ENCODE data around the gene RNASEH2B.
A peak's percentile ranks its signal among the peaks of the same experiment; 100 is the strongest.

RNASEH2B gene

DNA sequence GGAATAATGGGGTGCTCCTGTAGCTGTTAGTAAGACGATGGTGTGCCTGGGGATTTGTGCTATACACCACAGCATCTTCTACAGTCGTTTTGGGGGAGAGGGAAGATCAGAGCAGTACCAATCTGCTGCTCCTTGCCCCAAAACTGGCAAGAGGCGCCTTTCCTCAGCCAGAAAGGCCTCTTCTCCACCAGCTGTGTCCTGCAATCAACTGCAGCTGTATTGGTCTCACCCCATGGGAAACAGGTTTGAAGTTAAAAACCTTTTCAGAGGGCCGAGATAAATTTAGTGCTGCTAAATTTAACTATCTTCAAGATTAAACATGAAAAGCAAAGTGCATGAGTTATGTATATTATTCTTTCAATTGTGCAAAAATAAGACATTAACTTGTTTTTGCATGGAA, 1.2 kb upstream of the RNASEH2B start:
- DNase-seq = no peak

DNA sequence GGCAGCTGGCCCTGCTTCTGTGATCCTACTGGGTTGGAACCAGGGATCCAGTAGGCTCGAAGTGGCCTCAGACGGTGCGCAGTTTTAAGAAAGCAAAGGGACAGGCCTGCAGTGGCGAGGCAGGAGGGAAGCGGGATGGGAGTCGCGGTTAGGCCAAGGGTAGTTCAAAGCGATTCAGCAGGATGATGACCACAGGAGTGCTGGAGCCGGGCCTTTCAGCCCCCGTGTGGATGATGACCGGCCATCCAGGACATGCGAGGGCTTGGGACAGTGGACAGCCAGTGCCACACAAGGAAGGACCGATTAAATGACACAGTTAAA, 854 bp downstream of the RNASEH2B start:
- DNase-seq = no peak

DNA sequence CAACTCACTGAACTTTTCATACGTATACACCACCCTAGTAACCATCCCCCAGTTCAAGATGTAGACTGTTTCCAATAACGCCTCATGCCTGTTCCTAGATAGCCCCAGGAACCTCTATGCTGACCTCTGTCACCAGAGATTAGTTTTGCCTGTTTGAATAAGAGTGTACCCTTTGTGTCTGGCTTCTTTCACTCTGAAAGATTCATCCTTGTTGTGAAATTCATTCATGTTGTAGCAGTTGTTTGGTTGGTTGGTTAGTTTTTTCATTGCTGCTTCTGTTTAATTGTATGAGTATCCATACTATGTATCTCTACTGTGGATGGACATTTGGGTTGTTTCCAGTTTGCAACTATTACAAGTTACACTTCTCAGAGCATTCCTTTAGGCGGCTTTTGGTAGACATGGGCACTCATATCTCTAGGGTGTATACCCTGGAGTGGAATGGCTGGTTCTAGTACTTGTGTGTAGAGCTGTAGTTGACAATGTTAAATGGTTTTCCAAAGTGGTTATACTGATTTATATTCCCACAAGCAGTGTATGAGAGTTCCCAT, 1.6 kb downstream of the RNASEH2B start:
- DNase-seq = no peak

DNA sequence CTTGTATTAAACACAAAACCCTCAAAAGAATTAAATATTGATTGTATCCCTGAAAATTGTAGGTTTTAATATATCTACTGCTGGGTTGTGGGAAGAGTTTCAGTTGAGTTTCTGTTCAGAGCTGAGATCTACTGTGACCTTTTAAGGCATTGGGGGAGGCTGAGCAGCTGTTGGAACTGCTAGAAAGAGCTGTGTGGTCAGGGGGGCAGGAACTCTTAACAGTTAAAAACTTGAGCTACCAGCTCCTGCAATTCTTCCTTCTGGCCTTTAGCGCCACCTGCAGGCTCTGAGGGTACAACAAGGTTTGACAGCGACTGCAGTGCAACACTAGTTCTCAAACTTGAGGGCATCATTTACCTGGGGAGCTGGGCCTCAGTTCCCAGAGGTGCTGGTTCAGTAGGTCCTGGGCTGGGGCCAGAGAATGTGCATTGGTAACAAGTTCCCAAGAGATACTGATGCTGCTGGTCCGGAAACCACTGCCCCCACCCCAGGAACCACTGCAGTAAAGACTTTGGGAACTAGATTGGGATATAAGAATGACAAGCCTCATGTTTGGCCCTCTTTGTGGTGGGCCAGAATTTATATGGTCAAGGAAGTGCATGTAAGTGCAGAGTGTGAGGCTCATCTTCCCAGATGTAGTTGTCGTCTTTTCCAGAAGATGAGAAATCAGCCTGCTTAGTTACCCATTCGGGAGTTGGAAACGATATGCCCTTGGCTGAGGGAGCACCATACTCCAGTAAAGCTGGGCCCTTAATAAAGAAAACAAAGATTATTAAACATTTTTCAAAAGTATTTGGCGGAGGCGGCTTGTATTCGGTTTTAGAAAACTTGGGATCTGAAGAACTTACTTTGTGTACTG, 2.6 kb downstream of the RNASEH2B start:
- peak; percentile 91 for DNase-seq

DNA sequence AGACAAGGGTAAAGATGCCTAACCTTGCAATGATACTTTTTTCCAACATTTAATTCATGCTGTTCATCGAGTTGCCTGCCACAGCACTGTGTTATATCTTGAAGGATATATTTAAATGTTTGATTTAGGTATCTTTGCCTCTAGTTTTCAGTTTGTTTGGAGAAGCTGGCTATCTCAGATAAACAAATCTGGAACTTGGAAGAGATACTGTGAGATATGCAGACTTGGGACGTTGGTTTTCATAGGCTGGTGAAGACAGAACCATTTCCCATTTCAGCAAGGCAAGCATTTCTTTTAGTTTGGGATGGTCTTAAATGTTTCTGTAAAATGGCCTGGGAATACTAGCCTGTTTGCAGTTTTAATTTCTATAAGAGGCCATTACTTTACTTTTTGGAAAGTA, 3.3 kb downstream of the RNASEH2B start:
- DNase-seq = no peak

DNA sequence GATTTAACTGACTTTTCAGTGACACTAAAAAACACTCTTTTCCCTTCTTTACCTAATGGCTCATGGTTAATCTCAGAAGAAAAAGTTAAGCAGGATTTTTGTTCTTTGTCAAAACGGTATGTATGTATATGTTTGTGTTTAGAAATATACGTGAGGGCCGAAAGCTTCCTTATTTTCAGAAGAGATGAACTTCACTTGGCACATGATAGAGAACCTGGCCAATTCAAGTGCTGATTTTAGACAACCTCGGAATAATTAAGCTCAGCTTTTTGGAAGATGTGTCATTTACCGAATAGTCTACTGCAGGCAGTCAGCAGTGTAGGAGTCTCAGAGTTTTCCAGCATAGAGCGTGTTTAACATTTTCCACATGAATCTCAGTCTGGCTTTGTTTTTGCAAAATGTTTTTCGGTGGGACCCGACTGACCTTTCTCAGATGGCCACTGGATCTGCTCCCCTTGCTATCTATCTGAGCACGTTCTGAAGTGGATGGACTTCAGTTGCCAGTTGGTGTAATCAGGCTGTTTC, 4.6 kb downstream of the RNASEH2B start:
- no peak for DNase-seq

DNA sequence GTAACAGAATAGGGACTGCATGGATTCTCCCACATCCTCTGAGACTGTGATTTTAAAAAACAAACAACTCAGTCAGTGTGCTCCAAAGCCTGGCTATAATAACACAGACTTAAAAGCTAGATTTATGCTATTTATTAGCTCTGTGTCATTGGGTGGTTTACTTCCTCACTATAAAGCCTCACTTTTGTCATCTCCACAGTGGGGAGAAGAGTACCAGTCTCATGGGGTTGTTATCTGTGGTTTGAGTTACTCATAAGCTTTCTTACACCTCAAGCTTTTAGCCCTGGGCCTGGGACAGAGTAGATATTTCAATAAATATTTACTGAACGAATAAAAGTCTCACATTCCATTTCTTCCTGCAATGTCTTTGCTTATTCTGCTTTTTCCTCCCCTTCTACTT, 5.3 kb downstream of the RNASEH2B start:
- no peak for DNase-seq

DNA sequence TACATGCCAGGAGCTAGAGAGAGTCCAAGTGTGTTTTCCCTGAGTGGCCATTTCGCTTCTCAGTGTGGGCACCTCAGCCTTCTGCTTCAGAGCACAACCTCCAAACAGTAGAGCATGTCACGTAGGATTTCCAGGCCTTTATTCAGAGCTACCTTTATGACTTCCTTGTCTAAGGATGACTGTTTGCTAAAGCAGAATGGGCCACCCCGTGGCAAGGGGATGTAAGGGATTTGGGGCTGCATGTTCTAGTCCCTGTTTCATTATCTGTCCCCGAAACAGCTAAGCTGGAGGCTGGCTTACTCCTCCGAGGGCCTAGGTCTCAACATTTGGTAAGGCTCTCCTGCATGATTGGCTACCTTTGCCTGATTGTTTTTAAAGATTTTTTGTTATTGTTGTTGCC, 6.0 kb downstream of the RNASEH2B start:
- no peak for DNase-seq

DNA sequence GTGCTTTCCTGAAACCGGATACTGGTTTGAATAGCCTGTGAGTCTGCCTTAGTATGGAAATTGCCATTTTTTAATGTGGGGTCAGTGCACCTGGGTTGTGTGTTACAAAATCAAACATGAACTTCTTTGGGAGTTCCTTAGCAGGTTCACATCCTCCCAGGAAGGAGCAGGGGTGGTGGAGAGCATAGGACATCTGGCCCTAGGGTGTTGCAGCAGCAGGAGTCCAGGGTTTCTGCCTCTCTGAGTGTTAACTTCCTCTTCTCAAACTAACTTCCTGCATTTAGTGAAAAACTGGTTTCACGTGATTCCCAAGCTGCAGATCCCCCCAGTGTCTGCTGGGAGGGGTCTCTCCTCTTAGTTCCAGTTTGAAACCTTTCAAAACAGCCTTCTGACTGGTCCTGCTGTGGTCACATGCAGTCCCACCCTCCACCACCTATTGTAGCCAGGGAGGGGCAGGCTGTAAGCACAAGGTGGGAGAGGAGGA, 7.2 kb downstream of the RNASEH2B start:
- DNase-seq = no peak

DNA sequence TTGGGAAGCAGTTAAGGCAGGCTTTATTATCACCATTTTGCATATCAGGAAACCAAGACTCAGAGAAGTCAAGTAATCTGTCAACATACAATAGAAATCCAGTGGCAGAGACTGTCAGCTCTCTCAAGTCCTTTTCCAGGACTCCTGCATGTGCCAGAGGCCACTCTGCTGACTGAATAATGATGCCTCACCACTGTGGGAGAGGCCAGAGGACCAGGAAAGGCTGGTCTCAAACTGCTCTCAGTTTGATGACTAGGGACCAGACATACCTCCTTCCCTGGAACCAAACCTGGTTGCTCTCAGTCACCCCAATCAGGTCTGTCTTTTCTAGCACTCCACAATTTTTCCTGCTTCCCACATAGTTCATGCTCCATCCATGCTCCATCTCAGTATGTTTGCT, 8.0 kb downstream of the RNASEH2B start:
- DNase-seq = no peak

DNA sequence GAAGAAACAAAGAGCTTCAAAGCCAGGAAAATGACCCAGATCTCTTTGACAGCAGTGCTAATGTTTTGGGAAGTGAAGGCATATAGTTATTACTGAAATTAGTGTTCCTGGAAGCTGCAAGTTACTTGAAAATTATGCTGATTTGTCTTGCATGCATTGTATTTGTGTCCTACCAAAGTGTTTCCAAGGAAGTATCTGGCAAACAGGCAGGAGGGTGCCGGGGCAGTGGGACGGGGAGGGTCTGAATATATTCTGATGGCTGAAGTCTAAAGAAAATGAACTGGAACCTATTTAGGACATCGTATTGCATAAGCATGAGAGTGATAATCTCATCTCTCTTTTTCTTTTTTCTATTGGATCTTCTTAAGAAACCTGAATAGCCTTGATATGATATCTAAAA, 9.0 kb downstream of the RNASEH2B start:
- DNase-seq = no peak

DNA sequence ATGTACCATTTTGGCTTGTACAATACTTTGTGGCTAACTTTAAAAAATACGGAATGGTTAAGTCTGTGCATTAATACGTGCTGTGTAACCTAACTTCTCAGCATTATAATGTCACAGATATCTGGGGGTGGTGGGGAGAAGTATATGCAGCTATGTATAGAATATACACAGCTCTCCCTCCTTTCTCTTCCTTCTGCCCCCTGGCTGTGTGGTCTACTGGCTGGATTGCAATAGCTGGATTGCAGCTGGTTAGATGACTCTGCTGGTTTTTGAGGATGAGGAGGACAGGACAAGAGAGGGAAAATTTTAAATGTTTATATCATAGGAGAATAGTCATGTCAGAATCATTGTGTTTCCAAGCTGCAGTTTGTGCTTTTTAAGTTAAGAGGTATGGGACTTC, 9.7 kb downstream of the RNASEH2B start:
- no peak for DNase-seq

DNA sequence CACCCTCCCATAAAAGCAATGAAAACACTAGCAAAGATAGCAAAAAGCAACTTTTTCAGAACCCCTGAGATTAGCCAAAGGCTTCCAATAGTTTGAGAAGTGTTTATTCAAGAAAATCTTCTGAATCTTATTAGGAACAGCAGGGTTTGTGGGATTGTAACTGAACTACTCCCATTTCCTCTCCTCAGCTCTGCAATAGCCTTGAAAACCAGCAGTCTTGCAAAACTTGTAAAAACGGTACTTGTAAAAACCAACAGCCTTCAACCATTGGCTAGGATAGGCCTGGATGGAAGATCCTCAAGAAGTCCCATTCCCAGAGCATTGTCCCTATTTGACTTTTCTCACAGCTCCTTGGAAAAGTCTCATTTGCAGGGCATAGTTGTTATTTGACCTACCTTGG, 12.1 kb downstream of the RNASEH2B start:
- DNase-seq = no peak

DNA sequence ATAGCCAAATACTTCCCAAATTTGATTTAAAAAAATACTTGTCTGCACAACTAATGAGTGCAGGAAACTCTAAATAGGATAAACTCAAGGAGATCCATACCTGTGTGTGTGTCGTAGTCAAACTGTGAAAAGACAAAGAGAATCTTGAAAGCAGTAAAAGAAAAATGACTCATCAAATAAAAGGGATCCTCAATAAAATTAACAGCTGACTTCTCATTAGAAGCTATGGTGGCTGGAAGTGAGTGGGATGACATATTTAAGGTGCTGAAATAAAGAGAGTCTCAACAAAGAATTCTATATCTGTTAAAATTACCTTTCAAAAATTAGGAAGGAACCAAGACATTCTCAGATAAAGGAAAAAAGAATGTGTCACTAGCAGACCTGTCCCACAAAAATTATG, 13.7 kb downstream of the RNASEH2B start:
- DNase-seq = no peak

DNA sequence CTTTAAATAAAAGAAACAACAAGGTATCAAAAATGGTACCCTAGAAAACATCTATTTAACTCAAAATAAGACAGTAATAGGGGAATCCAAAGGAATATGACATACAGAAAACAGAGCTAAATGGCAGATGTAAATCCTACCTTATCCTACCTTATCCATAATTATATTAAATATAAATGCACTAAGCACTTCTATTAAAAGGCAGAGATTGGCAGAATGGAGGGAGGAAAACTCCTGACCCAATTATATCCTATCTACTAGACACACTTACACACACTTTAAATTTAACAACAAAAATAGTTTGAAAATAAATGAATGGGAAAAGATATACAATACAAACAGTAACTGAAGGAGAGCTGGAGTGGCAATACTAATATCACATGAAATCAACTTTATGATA, 14.4 kb downstream of the RNASEH2B start:
- DNase-seq = no peak

DNA sequence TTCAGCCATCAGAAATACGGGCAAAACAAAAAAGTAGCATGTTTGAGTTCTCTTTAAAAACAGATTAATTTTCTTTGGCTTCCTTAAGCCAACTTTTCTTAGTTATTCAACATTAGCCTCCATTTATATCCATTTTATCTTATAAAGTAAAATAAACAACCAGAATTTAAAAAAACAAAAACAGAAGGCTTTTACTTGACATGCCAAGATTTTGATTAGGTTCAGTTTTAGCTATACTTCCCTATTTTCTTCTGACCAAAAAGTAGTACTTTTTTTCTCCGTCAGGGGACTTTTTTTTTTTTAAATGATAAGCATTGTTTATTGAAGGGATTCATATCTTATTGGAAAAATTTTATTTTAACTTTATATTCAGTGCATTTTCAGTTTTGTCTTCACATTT, 18.1 kb downstream of the RNASEH2B start:
- DNase-seq = no peak

DNA sequence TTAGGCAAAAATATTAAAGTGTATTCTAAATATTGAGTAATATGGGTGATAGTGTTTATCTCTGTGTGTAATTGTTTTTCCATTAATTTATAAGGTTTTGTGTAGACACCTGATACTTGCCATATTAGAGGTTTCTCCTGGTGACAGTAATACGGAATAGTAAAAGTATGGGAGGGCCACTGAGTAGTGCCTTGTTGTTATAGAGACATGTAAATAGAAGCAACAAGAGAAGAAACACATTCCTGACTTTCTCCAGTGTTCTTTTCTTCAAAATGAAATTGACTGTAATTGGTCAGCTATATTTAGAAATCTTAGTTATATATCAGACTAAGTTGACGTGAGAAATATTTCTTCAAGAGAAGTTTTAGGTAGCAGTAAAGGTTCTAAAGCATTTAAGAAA, 18.5 kb downstream of the RNASEH2B start:
- DNase-seq = no peak

DNA sequence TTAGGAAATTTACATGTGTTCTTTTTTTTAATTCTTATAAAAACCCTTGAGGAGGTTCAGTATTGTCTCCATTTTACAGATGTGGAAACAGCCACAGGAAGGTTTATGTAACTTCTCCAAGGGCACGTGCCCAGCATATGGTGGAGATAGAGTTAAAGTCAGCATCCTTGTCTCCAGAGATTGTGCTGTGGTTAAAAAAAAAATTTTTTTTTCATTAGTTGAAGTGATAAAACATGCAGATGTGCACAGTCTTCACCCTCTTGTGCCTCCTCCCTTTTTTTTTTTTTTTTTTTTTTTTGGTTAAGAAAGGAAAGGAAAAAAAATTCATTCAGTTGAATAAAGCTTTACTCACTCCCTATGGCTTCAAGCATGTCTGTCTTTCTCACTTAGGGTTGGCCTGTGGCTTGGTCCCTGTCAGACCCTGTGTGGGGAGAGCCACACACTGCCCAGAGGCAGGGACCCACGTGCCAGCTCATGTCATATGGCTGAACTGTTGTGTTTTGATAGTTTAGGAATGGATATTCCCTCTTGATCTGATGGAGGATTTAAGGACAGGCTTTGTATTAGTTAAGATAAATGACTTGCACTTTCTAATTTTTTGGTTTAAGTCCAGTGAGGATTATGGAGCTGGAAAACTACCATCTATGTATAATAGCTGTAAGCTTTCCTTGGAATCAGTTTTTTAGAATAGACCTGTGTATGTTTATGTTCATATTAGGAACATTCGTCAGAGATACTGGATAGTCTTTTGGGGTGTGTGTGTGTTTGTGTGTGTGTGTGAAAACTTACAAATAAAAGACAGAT, 19.3 kb downstream of the RNASEH2B start:
- no peak for DNase-seq

DNA sequence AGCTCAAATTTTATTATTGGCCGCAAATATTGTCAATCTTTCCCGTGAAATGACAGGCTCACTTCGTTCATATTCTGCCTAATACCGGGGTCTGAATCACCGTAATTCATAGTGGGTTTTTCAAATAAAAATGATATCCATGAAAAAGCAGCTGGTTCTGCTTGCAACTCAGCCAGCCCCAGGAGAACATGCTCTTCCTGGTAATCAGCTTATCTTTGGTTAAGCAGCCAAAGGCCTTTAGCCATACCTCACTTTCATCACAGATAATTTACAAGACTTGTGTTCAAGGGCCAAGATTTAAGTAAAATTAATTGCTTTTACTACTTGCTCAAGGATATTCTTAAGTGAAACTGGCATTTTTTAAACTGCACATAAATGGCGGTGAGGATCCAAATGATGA, 22.5 kb downstream of the RNASEH2B start:
- DNase-seq = no peak

DNA sequence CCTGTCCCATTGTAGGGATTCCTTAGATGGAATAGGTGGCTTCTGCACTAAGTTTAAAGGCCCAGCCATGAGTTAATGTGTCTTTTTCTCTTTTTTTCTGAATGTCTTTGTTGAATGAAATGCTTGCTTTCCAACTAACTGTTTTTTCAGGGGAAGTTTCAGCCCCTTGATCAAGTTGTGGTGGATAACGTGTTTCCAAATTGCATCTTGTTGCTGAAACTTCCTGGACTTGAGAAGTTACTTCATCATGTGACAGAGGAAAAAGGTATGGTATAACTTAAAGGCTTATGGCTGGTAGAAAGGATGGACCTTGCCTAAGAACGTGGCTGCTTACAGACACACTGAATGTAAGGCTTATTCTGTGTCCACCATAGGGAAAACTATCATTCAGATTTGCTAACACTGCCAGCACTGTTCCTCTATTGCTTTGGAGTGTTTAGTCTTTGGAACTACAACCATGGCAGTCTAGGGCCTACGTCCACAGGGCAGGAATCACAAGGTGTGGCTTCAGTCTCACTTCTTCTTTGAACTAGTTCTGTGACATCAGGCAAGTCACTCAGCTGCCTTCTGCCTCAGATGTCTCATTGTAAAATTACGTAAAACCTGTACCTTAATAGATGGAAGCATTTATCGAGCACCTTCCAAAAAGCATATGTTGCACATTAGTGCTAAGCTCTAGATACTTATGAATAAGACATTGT, 25.3 kb downstream of the RNASEH2B start:
- no peak for DNase-seq

DNA sequence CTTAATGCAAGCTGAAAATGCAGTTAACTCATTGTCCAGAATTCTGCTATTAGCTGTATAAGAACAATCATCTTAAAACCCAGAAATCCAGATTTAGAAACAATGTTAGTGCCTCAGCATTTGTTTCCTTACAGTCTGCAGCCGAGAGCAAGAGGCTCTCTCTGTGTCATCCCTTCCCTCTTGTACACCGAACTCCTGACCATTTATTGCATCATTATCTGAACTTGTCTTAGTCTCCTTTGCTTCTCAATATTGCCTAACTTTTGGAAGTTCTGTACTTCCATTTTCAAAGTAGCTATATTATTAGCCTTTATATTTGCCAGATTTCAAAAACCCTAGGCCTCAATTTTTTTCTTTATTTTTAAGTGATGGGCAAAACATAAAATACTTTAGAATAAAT, 27.1 kb downstream of the RNASEH2B start:
- no peak for DNase-seq

DNA sequence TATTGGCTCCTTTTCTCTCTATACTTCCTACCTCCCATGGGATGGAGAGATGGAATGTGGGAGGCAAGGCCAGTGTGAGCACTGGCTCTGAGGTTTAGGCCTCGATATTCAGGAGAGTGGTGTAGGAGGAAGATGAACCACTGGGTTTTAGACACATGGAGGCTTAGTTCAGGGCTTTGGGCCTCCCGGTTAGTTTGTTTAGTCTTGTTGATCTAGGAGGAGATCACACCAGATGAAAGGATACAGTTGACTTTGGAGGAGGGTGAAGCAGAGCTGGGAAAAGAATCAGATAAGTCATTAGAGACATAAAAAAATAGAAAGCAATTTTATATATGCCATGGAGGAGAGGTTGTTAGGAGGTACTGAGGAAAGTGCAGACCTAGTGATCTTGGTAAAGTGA, 30.9 kb downstream of the RNASEH2B start:
- DNase-seq = no peak

DNA sequence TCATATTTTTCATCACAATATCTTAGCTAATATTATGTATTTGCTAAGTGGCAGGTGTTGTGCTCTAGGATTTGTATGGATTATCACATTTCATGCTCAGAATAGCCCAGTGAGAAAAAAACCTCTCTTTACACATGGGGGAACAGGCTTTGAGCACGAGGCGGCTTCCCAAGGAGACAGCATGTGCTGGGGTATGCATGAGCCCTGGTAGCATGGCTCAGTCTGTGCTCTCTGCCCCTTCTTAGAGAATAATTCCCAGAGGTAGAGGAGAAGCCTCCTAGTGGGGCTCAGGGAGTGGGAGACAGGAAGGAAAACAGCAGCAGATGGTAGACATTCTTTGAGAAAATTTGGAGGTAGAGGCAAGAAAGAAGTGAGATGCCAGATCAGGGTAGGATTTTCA, 31.6 kb downstream of the RNASEH2B start:
- DNase-seq = no peak
